ENCODE data around the gene NKX6-1.

Gene NKX6-1

GRCh38 chr4:84498935-84499623, at the start of gene NKX6-1:
NKX6-1 (minus strand) TSS chr4:84499292; CDS start chr4:84498228, 1,064 bp downstream.
- DNase-seq = no peak

- peak; percentile 3 for DNase-seq
Observed at GRCh38 chr4:84547211-84547610, 48.1 kb upstream of the NKX6-1 start.

GRCh38 chr4:84545093-84545492, 46.0 kb upstream of the NKX6-1 start:
- DNase-seq = no peak

GRCh38 chr4:84535901-84536300, 36.8 kb upstream of the NKX6-1 start:
- no peak for DNase-seq

- no peak for DNase-seq
Observed at GRCh38 chr4:84531689-84532088, 32.6 kb upstream of the NKX6-1 start.

- no peak for DNase-seq
Observed at GRCh38 chr4:84530871-84531270, 31.8 kb upstream of the NKX6-1 start.

- DNase-seq = no peak
Observed at GRCh38 chr4:84530454-84530853, 31.4 kb upstream of the NKX6-1 start.

GRCh38 chr4:84529169-84529751, 30.2 kb upstream of the NKX6-1 start:
- no peak for DNase-seq

GRCh38 chr4:84527391-84527790, 28.3 kb upstream of the NKX6-1 start:
- no peak for DNase-seq

GRCh38 chr4:84515075-84515474, 16.0 kb upstream of the NKX6-1 start:
- no peak for DNase-seq

- no peak for DNase-seq
Observed at GRCh38 chr4:84512277-84512676, 13.2 kb upstream of the NKX6-1 start.

GRCh38 chr4:84511703-84512102, 12.6 kb upstream of the NKX6-1 start:
- DNase-seq = no peak

GRCh38 chr4:84507941-84508340, 8.8 kb upstream of the NKX6-1 start:
- no peak for DNase-seq

GRCh38 chr4:84504821-84505220, 5.7 kb upstream of the NKX6-1 start:
- no peak for DNase-seq

- peak; percentile 7 for DNase-seq
Observed at GRCh38 chr4:84503495-84504437, 4.7 kb upstream of the NKX6-1 start.

- DNase-seq = no peak
Observed at GRCh38 chr4:84502955-84503373, 3.9 kb upstream of the NKX6-1 start.

- no peak for DNase-seq
Observed at GRCh38 chr4:84502333-84502954, 3.4 kb upstream of the NKX6-1 start.

GRCh38 chr4:84501721-84502267, 2.7 kb upstream of the NKX6-1 start:
- DNase-seq = no peak

GRCh38 chr4:84501202-84501503, 2.1 kb upstream of the NKX6-1 start:
- no peak for DNase-seq

GRCh38 chr4:84500386-84501201, 1.5 kb upstream of the NKX6-1 start:
- no peak for DNase-seq

GRCh38 chr4:84499624-84499982, 511 bp upstream of the NKX6-1 start:
- no peak for DNase-seq

- no peak for DNase-seq
Observed at GRCh38 chr4:84498203-84498934, 723 bp downstream of the NKX6-1 start.

All from GF-D8 (cell line).